Glutamatergic neuron (in vitro differentiated cells): ENCODE measurements around the gene ASXL1. TPM values are rescaled to one million over a fixed set of nuclear protein-coding genes. Genes with fewer than 3 reads are reported as not detected.
A peak's percentile ranks its signal among the peaks of the same experiment; 100 is the strongest.

Experiments
- DNase-seq: peaks from one replicate; pipeline ENCODE4 v3.0.0; 2022
- H3K27ac Mint-ChIP-seq: one replicate; pipeline ENCODE4 v1.8.0; 2020; ENCODE audit warnings: mild to moderate bottlenecking, mixed read lengths, inconsistent platforms; ENCODE audit not compliant: unreplicated experiment
- H3K27me3 Mint-ChIP-seq: one replicate; pipeline ENCODE4 v1.8.0; 2020; ENCODE audit warnings: mild to moderate bottlenecking, moderate library complexity, mixed read lengths, inconsistent platforms; ENCODE audit not compliant: unreplicated experiment
- H3K36me3 Mint-ChIP-seq: one replicate; pipeline ENCODE4 v1.8.0; 2020; ENCODE audit warnings: mild to moderate bottlenecking, mixed read lengths, inconsistent platforms; ENCODE audit not compliant: unreplicated experiment
- H3K4me1 Mint-ChIP-seq: one replicate; pipeline ENCODE4 v1.8.0; 2020; ENCODE audit warnings: mild to moderate bottlenecking, low read depth, mixed read lengths, inconsistent platforms; ENCODE audit not compliant: unreplicated experiment
- H3K4me3 Mint-ChIP-seq: one replicate; pipeline ENCODE4 v1.8.0; 2020; ENCODE audit warnings: mild to moderate bottlenecking, mixed read lengths, inconsistent platforms; ENCODE audit not compliant: unreplicated experiment
- H3K9me3 Mint-ChIP-seq: one replicate; pipeline ENCODE4 v1.8.0; 2020; ENCODE audit warnings: mild to moderate bottlenecking, moderate library complexity, mixed read lengths, inconsistent platforms; ENCODE audit not compliant: unreplicated experiment
- CTCF ChIP-seq: fragments of 200-600 bp; sonication (generic); IDR thresholded peaks from one replicate; pipeline ENCODE4 v1.5.0; 2021; ENCODE audit not compliant: partially characterized antibody, unreplicated experiment
- total RNA-seq: library from RNA; stranded (reverse); fragmentation: NEBNext Ultra II Directional; extraction: Animal tissue kit (Norgen Biotek cat#: 25700); gene quantifications from one replicate; pipeline ENCODE4 v1.2.1, GENCODE V29; 2021; ENCODE audit not compliant: unreplicated experiment

Gene ASXL1
- total RNA-seq, 1 donor from 2014 or later = 85.1 TPM

- H3K9me3 Mint-ChIP-seq = no peaks in the 10 kb centered on the region
Measured at GRCh38 chr20:32332614-32333013, 25.5 kb upstream of the ASXL1 start.

GRCh38 chr20:32333181-32333987 is 24.7 kb upstream of the ASXL1 start:
- no peaks in the 10 kb centered on the region for H3K4me1 Mint-ChIP-seq
- no peak overlapping the region for H3K4me3 Mint-ChIP-seq
- H3K27me3 Mint-ChIP-seq = peaks cover 1% of the 10 kb centered on the region
- no peaks in the 10 kb centered on the region for H3K36me3 Mint-ChIP-seq
- no peak for DNase-seq
- H3K27ac Mint-ChIP-seq = no peak overlapping the region
- H3K9me3 Mint-ChIP-seq = no peaks in the 10 kb centered on the region
- TF ChIP-seq CTCF = no peak

More at GRCh38 chr20:32332614-32333013, 25.5 kb upstream of the ASXL1 start:
- no peaks in the 10 kb centered on the region for H3K36me3 Mint-ChIP-seq
- TF ChIP-seq CTCF = no peak
- no peaks in the 10 kb centered on the region for H3K27me3 Mint-ChIP-seq
- no peaks in the 10 kb centered on the region for H3K4me1 Mint-ChIP-seq
- H3K27ac Mint-ChIP-seq = no peak overlapping the region
- no peak overlapping the region for H3K4me3 Mint-ChIP-seq
- DNase-seq = no peak

GRCh38 chr20:32333988-32334885 is 23.9 kb upstream of the ASXL1 start:
- no peaks in the 10 kb centered on the region for H3K9me3 Mint-ChIP-seq
- no peaks in the 10 kb centered on the region for H3K36me3 Mint-ChIP-seq
- peaks cover 2% of the 10 kb centered on the region for H3K27me3 Mint-ChIP-seq
- no peak for DNase-seq
- no peak for TF ChIP-seq CTCF
- no peaks in the 10 kb centered on the region for H3K4me1 Mint-ChIP-seq
- H3K4me3 Mint-ChIP-seq = no peak overlapping the region
- H3K27ac Mint-ChIP-seq = no peak overlapping the region

GRCh38 chr20:32336918-32337347 is 21.2 kb upstream of the ASXL1 start:
- Mint-ChIP-seq H3K27me3 (peaks cover 2% of the 10 kb centered on the region), H3K4me1 (peaks cover 2% of the 10 kb centered on the region), H3K4me3 (no peak overlapping the region), H3K36me3 (no peaks in the 10 kb centered on the region), H3K27ac (no peak overlapping the region), H3K9me3 (no peaks in the 10 kb centered on the region)
- DNase-seq = no peak
- peak; percentile 82 for TF ChIP-seq CTCF
